GM12801 (cell line): ENCODE results near the gene PPP2R1A.

ENCODE experiments used
- TF ChIP-seq, protein P1 (sequence below): IDR thresholded peaks from one replicate; pipeline ENCODE4 v1.5.1; 2011; ENCODE audit warnings: control low read depth; ENCODE audit not compliant: insufficient read length; ENCODE audit errors: extremely low read depth

Gene PPP2R1A

DNA sequence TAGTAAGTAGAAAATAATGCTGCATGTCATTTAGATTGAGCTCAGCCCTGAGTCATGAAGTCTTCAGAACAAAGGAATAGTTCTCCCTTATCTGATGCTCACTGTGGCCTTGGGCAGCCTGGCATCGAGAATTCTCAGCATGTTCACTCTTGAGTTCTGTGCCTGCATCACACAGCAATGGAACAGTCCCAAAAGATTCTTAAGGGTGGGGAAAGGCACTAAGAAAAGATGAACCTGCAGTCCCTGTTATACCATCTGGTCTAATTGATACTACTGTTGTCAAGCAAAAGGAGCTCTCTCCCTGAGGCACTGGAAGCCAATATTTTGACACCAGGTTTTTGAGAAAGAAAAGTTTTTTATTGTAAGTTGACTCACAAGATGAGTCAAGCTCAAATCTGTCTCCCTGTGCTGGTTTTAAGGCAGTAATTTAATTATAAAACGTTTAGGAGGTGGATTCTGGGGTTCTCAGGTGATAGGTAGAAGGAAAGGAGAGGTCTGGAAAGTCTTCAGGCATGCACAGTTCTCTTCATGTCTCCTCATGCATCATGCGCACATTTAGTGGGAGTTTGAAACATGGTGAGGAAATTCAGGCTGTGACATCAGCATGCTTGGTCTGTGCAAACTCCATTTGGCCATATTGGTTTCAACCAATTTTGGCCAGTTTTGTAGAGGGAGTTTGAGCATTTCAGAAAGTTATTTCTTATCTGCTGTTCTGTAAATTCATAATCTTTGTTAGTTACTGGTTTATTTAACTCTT is 41.5 kb downstream of the PPP2R1A start:
- TF ChIP-seq, protein P1, sequence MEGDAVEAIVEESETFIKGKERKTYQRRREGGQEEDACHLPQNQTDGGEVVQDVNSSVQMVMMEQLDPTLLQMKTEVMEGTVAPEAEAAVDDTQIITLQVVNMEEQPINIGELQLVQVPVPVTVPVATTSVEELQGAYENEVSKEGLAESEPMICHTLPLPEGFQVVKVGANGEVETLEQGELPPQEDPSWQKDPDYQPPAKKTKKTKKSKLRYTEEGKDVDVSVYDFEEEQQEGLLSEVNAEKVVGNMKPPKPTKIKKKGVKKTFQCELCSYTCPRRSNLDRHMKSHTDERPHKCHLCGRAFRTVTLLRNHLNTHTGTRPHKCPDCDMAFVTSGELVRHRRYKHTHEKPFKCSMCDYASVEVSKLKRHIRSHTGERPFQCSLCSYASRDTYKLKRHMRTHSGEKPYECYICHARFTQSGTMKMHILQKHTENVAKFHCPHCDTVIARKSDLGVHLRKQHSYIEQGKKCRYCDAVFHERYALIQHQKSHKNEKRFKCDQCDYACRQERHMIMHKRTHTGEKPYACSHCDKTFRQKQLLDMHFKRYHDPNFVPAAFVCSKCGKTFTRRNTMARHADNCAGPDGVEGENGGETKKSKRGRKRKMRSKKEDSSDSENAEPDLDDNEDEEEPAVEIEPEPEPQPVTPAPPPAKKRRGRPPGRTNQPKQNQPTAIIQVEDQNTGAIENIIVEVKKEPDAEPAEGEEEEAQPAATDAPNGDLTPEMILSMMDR, result no peak

DNA sequence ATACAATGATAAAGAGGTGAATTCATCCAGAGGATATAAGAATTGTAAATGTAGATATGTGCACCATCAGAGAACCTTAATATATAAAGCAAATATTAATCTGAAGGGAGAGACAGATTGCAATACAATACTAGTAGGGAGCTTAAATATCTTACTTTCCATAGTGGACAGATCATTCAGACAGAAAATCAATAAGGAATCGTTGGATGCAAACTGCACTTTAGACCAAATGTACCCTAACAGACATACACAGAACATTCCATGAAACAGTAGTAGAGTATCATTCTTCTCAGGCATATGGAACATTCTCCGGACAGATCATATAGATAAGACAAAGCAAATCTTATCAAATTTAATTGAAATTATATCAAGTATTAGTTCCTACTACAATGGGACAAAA is 44.6 kb downstream of the PPP2R1A start:
- TF ChIP-seq, protein P1, result no peak

DNA sequence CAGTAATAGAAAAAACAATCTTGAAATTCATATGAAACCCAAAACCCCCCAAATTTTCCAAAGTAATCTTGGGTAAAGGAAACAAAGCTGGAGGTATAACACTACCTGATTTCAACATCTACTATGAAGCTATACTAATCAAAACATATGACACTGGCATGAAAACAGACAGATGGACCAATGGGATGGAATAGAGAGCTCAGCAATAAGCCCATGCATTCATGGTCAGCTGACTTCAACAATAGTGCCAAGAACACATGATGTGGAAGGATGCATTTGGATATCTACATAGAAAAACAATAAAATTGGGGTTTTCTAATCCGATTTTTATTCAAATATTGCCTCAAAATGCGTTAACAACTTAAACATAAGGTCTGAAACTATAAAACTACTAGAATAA is 47.3 kb downstream of the PPP2R1A start:
- TF ChIP-seq, protein P1, result no peak

DNA sequence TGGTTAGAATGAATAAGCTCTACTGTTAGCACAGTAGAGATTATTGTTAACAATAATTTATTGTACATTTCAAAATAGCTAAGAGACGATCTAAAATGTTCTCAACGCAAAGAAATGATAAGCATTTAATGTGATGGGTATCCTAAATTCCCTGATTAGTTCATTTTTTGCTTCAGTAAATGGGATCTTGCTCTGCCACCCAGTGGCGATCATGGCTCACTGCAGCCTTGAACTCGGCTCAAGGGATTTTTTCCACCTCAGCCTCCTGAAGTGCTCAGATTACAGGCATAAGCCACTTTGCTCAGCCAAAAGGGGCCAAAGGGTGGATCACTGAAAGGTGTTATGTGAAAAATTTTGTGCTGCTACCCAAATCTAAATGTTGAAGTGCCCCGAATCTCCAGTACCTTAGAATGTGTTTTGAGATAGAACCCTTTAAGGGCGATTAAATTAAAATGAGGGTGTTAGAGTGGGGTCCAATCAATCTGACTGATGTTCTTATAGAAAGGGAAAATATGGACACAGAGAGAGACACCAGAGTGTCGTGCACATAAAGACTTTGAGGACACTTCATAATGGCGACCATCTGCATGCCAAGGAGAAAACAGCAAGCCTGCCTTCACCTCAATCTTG is 48.0 kb downstream of the PPP2R1A start:
- TF ChIP-seq, protein P1, result peak; percentile 81

DNA sequence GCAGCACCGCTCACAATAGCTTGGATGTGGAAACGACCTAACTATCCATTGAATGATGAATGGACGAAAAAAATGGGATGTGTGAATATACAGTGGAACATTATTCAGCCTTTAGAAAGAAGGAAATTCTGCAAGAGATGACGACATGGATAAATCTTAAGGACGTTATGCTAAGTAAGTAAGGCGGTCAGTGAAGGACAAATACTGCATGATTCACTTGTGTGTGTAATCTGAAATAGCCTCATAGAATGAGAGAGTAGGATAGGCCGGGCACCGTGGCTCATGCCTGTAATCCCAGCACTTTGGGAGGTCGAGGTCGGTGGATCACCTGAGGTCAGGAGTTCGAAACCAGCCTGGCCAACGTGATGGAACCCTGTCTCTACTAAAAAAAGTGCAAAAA is 54.2 kb downstream of the PPP2R1A start:
- TF ChIP-seq, protein P1, result no peak

DNA sequence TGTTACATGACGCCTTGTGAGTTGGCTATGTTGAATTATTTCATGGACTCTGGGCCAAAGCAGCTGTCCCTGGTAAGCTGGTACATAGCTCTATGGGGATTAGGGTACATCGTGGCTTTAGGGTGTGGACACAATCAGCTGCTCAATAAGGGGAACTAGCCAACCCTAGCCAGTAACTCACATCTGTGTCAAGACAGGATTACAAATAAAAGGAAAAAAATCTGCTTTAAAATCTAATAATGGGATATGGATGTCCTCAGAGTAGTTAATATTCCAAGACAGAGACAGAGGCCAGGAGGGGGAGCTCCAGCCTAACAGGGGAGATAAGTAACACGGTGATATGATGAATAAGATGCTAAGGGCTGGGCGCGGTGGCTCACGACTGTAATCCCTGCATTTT is 58.4 kb downstream of the PPP2R1A start:
- TF ChIP-seq, protein P1, result no peak

DNA sequence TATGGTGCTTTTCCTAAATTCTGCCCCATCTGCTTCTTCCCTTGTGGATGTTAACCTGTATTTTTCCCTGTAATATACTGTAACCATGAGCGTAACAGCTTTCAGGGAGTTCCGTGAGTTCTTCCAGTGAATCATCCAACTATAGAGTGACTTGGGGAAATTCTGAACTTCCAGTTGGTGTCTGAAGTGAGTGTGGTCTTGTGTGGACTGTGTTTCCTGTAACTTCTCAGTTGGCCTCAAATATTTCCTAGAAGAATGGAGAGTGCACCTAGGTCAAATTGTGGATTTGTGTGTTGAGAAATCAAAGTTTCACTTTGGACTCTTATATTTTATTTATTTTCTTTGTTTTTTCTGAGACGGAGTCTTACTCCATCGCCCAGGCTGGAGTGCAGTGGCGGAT is 68.6 kb downstream of the PPP2R1A start:
- TF ChIP-seq, protein P1, result no peak
